ENCODE measurements around the gene LPAR1.

DNA sequence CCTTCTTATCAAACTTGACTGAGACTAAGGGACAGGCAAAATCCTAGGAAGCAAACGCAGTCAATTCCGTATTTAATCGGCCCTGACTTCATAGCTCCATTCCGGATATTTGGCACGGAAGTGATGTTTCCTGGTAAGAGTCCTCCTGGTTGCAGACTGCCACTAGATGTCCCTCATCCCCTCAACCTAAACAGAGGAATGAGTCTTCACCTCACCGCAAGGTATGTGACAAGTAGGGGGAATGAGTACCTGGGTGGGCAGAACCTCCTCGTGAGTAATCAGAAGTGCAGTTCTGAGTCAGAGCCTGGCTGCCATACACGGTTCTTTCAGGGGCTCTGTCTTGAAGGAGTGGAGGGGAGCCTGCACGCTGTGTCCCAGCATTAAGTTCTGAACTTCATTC is 196.1 kb downstream of the LPAR1 start:
- TF ChIP-seq POLR2AphosphoS5 (IDR thresholded peaks at IDR 0.05; ENCODE audit: low read depth, low read length) (no peak), TAF1 (IDR thresholded peaks at IDR 0.05; ENCODE audit: borderline replicate concordance, low read depth, low read length) (no peak), POLR2A (IDR thresholded peaks at IDR 0.05; ENCODE audit: low read depth, low read length) (no peak)
